ENCODE results near the gene MUC15. TPM values are rescaled to one million over a fixed set of nuclear protein-coding genes. Genes with fewer than 3 reads are reported as not detected.
"Not testable (repeated sequence)": the region's sequence is repeated elsewhere in the genome, so short reads cannot be mapped to it uniquely, and the experiment has no call there.

Gene MUC15, protein sequence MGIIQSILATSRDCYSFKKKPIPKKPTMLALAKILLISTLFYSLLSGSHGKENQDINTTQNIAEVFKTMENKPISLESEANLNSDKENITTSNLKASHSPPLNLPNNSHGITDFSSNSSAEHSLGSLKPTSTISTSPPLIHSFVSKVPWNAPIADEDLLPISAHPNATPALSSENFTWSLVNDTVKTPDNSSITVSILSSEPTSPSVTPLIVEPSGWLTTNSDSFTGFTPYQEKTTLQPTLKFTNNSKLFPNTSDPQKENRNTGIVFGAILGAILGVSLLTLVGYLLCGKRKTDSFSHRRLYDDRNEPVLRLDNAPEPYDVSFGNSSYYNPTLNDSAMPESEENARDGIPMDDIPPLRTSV
- 5.8 TPM for total RNA-seq
- polyA plus RNA-seq: 0.66 TPM

- no peak for DNase-seq (ENCODE audit: extremely low spot score)
- Histone ChIP-seq H3K27ac (ENCODE audit: low read depth) (no peak within 1 kb of the TSS), H3K4me3 (ENCODE audit: low read depth, low read length) (no peak within 1 kb of the TSS), H3K36me3 (ENCODE audit: insufficient read depth) (no peaks in the 10 kb centered on the region), H3K4me1 (ENCODE audit: insufficient read depth) (no peaks in the 10 kb centered on the region)
- WGBS: 68% methylated on average over 12 of the region's 12 CpGs
Observed at GRCh38 chr11:26571861-26572654, at the start of gene MUC15. Gene MUC15 (minus strand): TSS chr11:26572263. CDS start chr11:26567094, 5,169 bp downstream.

GRCh38 chr11:26621132-26621531 is 49.1 kb upstream of the MUC15 start:
- no peaks in the 10 kb centered on the region for H3K4me1 ChIP-seq (ENCODE audit: insufficient read depth)
- no peaks in the 10 kb centered on the region for H3K36me3 ChIP-seq (ENCODE audit: insufficient read depth)
- no peak overlapping the region for H3K4me3 ChIP-seq (ENCODE audit: low read depth, low read length)
- H3K27ac ChIP-seq (ENCODE audit: low read depth): no peak overlapping the region
- no peak for DNase-seq (ENCODE audit: extremely low spot score)

GRCh38 chr11:26620282-26621045 is 48.4 kb upstream of the MUC15 start:
- Histone ChIP-seq H3K4me3 (ENCODE audit: low read depth, low read length) (no peak overlapping the region), H3K36me3 (ENCODE audit: insufficient read depth) (no peaks in the 10 kb centered on the region), H3K27ac (ENCODE audit: low read depth) (no peak overlapping the region), H3K4me1 (ENCODE audit: insufficient read depth) (no peaks in the 10 kb centered on the region)
- DNase-seq (ENCODE audit: extremely low spot score): no peak
- 95% methylated on average over 1 of the region's 1 CpG for WGBS

DNA sequence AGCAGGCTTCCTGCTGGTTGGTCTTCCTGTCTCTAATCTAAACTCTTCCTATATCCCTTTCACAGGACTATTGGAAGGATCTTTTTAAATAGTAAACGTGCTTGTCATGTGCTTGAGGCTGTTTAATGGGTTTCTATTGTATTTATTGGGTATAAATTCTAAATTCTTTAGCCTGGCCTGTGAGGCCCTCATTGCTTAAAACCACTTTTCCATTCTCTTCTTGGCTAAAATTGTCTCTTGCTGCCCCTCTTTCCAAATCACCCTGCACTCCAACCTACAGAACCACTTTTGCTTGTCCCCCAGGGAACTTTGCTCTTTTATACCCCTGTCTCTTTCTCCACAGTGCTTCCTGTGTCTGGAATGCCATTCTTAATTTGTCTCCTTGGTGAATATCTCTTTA is 46.4 kb upstream of the MUC15 start:
- Histone ChIP-seq H3K27ac (ENCODE audit: low read depth) (no peak overlapping the region), H3K4me3 (ENCODE audit: low read depth, low read length) (no peak overlapping the region), H3K36me3 (ENCODE audit: insufficient read depth) (no peaks in the 10 kb centered on the region), H3K4me1 (ENCODE audit: insufficient read depth) (no peaks in the 10 kb centered on the region)
- no peak for DNase-seq (ENCODE audit: extremely low spot score)
- WGBS: 16% methylated on average over 1 of the region's 1 CpG

GRCh38 chr11:26613759-26614158 is 41.7 kb upstream of the MUC15 start:
- H3K4me3 ChIP-seq (ENCODE audit: low read depth, low read length): no peak overlapping the region
- H3K27ac ChIP-seq (ENCODE audit: low read depth): no peak overlapping the region
- H3K36me3 ChIP-seq (ENCODE audit: insufficient read depth): no peaks in the 10 kb centered on the region
- H3K4me1 ChIP-seq (ENCODE audit: insufficient read depth): no peaks in the 10 kb centered on the region
- 93% methylated on average over 2 of the region's 2 CpGs for WGBS
- no peak for DNase-seq (ENCODE audit: extremely low spot score)

- 81% methylated on average over 9 of the region's 9 CpGs for WGBS
Observed at GRCh38 chr11:26608507-26609146, 36.6 kb upstream of the MUC15 start.

GRCh38 chr11:26607725-26608506 is 35.9 kb upstream of the MUC15 start:
- Histone ChIP-seq H3K36me3 (ENCODE audit: insufficient read depth) (no peaks in the 10 kb centered on the region), H3K27ac (ENCODE audit: low read depth) (no peak overlapping the region), H3K4me1 (ENCODE audit: insufficient read depth) (no peaks in the 10 kb centered on the region), H3K4me3 (ENCODE audit: low read depth, low read length) (no peak overlapping the region)
- WGBS: 91% methylated on average over 7 of the region's 7 CpGs
- no peak for DNase-seq (ENCODE audit: extremely low spot score)

More at GRCh38 chr11:26608507-26609146, 36.6 kb upstream of the MUC15 start:
- H3K4me3 ChIP-seq (ENCODE audit: low read depth, low read length): no peak overlapping the region
- no peaks in the 10 kb centered on the region for H3K4me1 ChIP-seq (ENCODE audit: insufficient read depth)
- no peak overlapping the region for H3K27ac ChIP-seq (ENCODE audit: low read depth)
- H3K36me3 ChIP-seq (ENCODE audit: insufficient read depth): no peaks in the 10 kb centered on the region
- DNase-seq (ENCODE audit: extremely low spot score): no peak

DNA sequence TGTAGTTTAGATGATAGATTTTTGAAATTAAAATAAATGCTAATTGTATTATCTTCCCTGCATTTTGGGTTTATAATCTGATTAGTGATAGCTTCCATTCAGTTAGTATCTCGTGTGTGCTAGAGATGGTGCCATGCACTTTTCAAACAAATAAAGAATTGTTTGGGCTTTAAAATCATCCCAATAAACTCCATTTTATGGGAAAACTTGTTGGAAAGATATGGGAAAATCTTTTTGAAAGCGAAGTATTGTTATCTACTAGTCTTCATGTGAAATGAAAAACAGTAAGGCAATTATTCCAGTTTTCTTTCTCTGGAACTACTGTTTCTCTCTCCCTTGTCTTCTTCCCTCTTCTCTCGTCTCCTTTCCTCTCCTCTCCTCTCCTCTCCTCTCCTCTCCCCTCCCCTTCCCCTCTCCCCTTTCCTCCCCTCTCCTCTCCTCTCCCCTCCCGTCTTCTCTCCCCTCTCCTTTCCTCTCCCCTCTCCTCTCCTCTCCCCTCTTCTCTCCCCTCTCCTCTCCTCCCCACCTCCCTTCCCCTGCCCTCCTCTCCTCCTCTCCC is 27.9 kb upstream of the MUC15 start:
- 65% methylated on average over 3 of the region's 4 CpGs for WGBS
- H3K27ac ChIP-seq (ENCODE audit: low read depth): no peak overlapping the region
- no peak overlapping the region for H3K4me3 ChIP-seq (ENCODE audit: low read depth, low read length)
- no peaks in the 10 kb centered on the region for H3K36me3 ChIP-seq (ENCODE audit: insufficient read depth)
- no peaks in the 10 kb centered on the region for H3K4me1 ChIP-seq (ENCODE audit: insufficient read depth)
- no peak for DNase-seq (ENCODE audit: extremely low spot score)

DNA sequence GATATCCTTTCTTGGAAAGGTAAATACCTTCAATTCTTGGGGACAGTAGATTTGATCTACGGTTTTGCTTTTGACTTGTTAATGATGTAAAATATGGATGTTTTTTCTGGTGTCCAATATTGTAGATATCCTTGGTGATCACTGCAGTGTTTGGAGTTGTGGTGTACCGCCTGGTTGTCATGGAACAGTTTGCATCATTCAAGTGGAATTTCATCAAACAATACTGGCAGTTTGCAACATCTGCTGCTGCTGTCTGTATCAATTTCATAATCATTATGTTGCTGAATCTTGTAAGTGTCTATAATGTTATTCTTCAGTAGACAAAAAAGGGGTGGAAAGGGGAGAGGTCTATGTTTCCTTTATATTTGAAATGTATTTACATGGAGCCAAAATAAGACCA is 27.4 kb upstream of the MUC15 start:
- H3K36me3 ChIP-seq (ENCODE audit: insufficient read depth): no peaks in the 10 kb centered on the region

GRCh38 chr11:26597899-26598298 is 25.8 kb upstream of the MUC15 start:
- no peak for DNase-seq (ENCODE audit: extremely low spot score)
- H3K27ac ChIP-seq (ENCODE audit: low read depth): no peak overlapping the region
- WGBS: 87% methylated on average over 2 of the region's 2 CpGs
- H3K36me3 ChIP-seq (ENCODE audit: insufficient read depth): no peaks in the 10 kb centered on the region
- H3K4me3 ChIP-seq (ENCODE audit: low read depth, low read length): no peak overlapping the region
- H3K4me1 ChIP-seq (ENCODE audit: insufficient read depth): no peaks in the 10 kb centered on the region

More for the DNA sequence above, 27.4 kb upstream of the MUC15 start:
- DNase-seq (ENCODE audit: extremely low spot score): no peak
- 74% methylated on average over 2 of the region's 2 CpGs for WGBS
- Histone ChIP-seq H3K4me1 (ENCODE audit: insufficient read depth) (no peaks in the 10 kb centered on the region), H3K4me3 (ENCODE audit: low read depth, low read length) (no peak overlapping the region), H3K27ac (ENCODE audit: low read depth) (no peak overlapping the region)

DNA sequence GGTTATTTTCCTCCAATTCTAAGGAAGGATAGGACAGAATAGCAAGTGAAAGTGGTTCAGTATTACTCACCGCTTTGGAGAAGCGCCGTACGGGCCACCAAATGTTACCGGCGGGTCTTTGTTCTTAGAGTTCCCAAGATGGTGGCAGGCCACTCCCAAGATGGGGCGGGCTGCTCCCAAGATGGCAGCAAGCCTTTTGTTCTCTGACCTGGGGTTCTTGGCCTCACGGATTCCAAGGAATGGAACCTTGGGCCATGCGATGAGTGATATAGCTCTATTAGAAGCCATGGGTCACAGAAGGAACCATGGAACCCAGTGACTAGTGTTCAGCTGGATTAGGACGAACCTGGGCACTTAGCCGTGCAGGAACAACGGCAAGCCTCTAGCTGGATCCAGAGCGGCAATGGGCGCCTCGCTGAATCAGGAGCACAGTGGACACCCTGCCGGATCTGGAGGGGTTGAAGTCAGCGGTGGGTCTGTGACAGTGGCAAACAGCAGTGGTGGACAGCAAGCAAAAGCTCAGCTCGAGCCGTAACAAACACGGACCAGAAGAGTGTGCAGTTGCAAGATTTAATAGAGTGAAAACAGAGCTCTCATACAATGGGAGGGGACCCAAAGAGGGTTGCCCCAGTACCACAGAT is 25.1 kb upstream of the MUC15 start:
- not testable (repeated sequence) for H3K27ac ChIP-seq (ENCODE audit: low read depth); H3K4me3 ChIP-seq (ENCODE audit: low read depth, low read length); H3K36me3 ChIP-seq (ENCODE audit: insufficient read depth); DNase-seq (ENCODE audit: extremely low spot score); H3K4me1 ChIP-seq (ENCODE audit: insufficient read depth)
- WGBS: 93% methylated on average over 20 of the region's 20 CpGs

- WGBS: 71% methylated on average over 7 of the region's 7 CpGs
- not testable (repeated sequence) for H3K4me1 ChIP-seq (ENCODE audit: insufficient read depth); H3K36me3 ChIP-seq (ENCODE audit: insufficient read depth); H3K27ac ChIP-seq (ENCODE audit: low read depth); H3K4me3 ChIP-seq (ENCODE audit: low read depth, low read length); DNase-seq (ENCODE audit: extremely low spot score)
Observed at GRCh38 chr11:26595207-26595865, 23.3 kb upstream of the MUC15 start.
